Left ventricle myocardium superior (tissue), 1 donor: ENCODE data around the gene ATP5ME. TPM values are rescaled to one million over a fixed set of nuclear protein-coding genes. Genes with fewer than 3 reads are reported as not detected.

Source experiments
- ATAC-seq: fragments of 200-7000 bp; cut with Tn5 transposase; one replicate; pipeline ENCODE4 v1.9.1; 2020; ENCODE audit warnings: mild to moderate bottlenecking, moderate library complexity
- DNase-seq: peaks from one replicate; pipeline ENCODE4 v3.0.0-alpha.2; 2020
- intact Hi-C: fragments of 100-400 bp; cut with micrococcal nuclease; formaldehyde crosslinking; loops from one replicate; pipeline ENCODE4 v1.11.0; 2022
- total RNA-seq: library from RNA; stranded (reverse); fragmentation: NEBNext Ultra II Directional; extraction: Animal tissue kit (Norgen Biotek cat#: 25700); gene quantifications from one replicate; pipeline ENCODE4 v1.2.1, GENCODE V29; 2021
- donor health status: DM: no; HTN: yes; CAD: no; lungs with severe emphysema.

The ATP5ME gene
- total RNA-seq, 1 donor from 2014 or later = 1,128 TPM

GRCh38 chr4:686413-687040 lies 12.5 kb upstream of the ATP5ME start:
- ATAC-seq (no peak), DNase-seq (peak; percentile 39)
- intact Hi-C loops = no loop called here

- ATAC-seq = no peak
- DNase-seq = peak; percentile 34
- intact Hi-C loops = no loop called here
These were observed 11.8 kb upstream of the ATP5ME start for GRCh38 chr4:685679-686412.

GRCh38 chr4:684623-685327 lies 10.7 kb upstream of the ATP5ME start:
- intact Hi-C loops = no loop called here
- DNase-seq (peak; percentile 32), ATAC-seq (no peak)

GRCh38 chr4:683982-684622 lies 10.0 kb upstream of the ATP5ME start:
- intact Hi-C loops = no loop called here
- peak; percentile 85 for DNase-seq
- peak; percentile 31 for ATAC-seq

- intact Hi-C loops = no loop called here
- DNase-seq (peak; percentile 27), ATAC-seq (no peak)
These were observed 9.3 kb upstream of the ATP5ME start for GRCh38 chr4:683247-683897.

- intact Hi-C loops = no loop called here
- ATAC-seq (no peak), DNase-seq (peak; percentile 28)
These were observed 8.6 kb upstream of the ATP5ME start for GRCh38 chr4:682490-683172.

- DNase-seq (peak; percentile 59), ATAC-seq (no peak)
- intact Hi-C loops = no loop called here
These were observed 7.8 kb upstream of the ATP5ME start for GRCh38 chr4:681736-682451.

- intact Hi-C loops = no loop called here
- ATAC-seq (peak; percentile 60), DNase-seq (peak; percentile 86)
These were observed 7.0 kb upstream of the ATP5ME start for GRCh38 chr4:680928-681645.

- intact Hi-C loops = no loop called here
- DNase-seq (peak; percentile 42), ATAC-seq (no peak)
These were observed 6.5 kb upstream of the ATP5ME start for GRCh38 chr4:680551-680927.

GRCh38 chr4:680091-680490 lies 6.0 kb upstream of the ATP5ME start:
- DNase-seq (peak; percentile 30), ATAC-seq (no peak)
- intact Hi-C loops = no loop called here

- DNase-seq = no peak
- intact Hi-C loops = no loop called here
- no peak for ATAC-seq
These were observed 5.6 kb upstream of the ATP5ME start for GRCh38 chr4:679629-680028.

- ATAC-seq (no peak), DNase-seq (peak; percentile 24)
- intact Hi-C loops = no loop called here
These were observed 5.0 kb upstream of the ATP5ME start for GRCh38 chr4:679104-679481.

- DNase-seq (peak; percentile 25), ATAC-seq (no peak)
- intact Hi-C loops = no loop called here
These were observed 4.4 kb upstream of the ATP5ME start for GRCh38 chr4:678331-679103.

GRCh38 chr4:677431-678293 lies 3.6 kb upstream of the ATP5ME start:
- intact Hi-C loops = no loop called here
- no peak for ATAC-seq
- DNase-seq = peak; percentile 35

- no peak for ATAC-seq
- no peak for DNase-seq
- intact Hi-C loops = no loop called here
These were observed 2.8 kb upstream of the ATP5ME start for GRCh38 chr4:676871-677235.
